Panc1 (cell line): ENCODE data around the gene CNIH1. TPM values are rescaled to one million over a fixed set of nuclear protein-coding genes. Genes with fewer than 3 reads are reported as not detected.

Source experiments
- ATAC-seq: fragments of 200-7000 bp; cut with Tn5 transposase; 2 replicates; pipeline ENCODE4 v1.9.1; 2020; ENCODE audit warnings: mild to moderate bottlenecking, moderate library complexity
- BruUV-seq: library from RNA; stranded (reverse); fragments of 400-500 nt; replicated peaks from 2 replicates; lab custom pipeline; 2021; lab: Mats Ljungman, UMichigan
- CTCF ChIA-PET: fragments of 300-600 bp; sonication (Branson Sonifier 250); formaldehyde crosslinking; loops from one replicate; lab custom pipeline; 2022; ENCODE audit warnings: antibody characterized with exemption; lab: Charles Lee
- POLR2A ChIA-PET: fragments of 300-600 bp; sonication (Branson Sonifier 250); formaldehyde crosslinking; loops from one replicate; lab custom pipeline; 2022; ENCODE audit warnings: antibody characterized with exemption; lab: Charles Lee
- DNase-seq: peaks from one replicate; pipeline ENCODE4 v3.0.0-alpha.2; 2010; ENCODE audit warnings: low read depth, low spot score
- H3K27ac ChIP-seq: 2 replicates; pipeline ENCODE4 v1.5.1; 2011; ENCODE audit warnings: mild to moderate bottlenecking, low read length, inconsistent platforms
- H3K27me3 ChIP-seq: fragments of 200-500 bp; sonication (Bioruptor generic); 2 replicates; pipeline ENCODE4 v1.6.0; 2014; ENCODE audit warnings: low read length, inconsistent platforms; ENCODE audit not compliant: control insufficient read depth, insufficient read depth
- H3K36me3 ChIP-seq: fragments of 200-500 bp; sonication (Bioruptor generic); 2 replicates; pipeline ENCODE4 v1.5.1; 2014; ENCODE audit warnings: inconsistent platforms, mild to moderate bottlenecking, low read length, moderate library complexity; ENCODE audit not compliant: control insufficient read depth, insufficient read depth
- H3K4me1 ChIP-seq: 2 replicates; pipeline ENCODE4 v1.5.1; 2011; ENCODE audit warnings: inconsistent platforms, mild to moderate bottlenecking, low read length, moderate library complexity; ENCODE audit not compliant: control insufficient read depth, insufficient read depth
- H3K4me3 ChIP-seq, 2 experiments: 2 replicates each; pipeline ENCODE4 v1.5.1; 2011 to 2012; ENCODE audit warnings: low read depth in 2 of 2, low read length in 2 of 2, mild to moderate bottlenecking in 2 of 2, inconsistent platforms in 1 of 2, moderate library complexity in 1 of 2
- H3K9me3 ChIP-seq: fragments of 200-500 bp; sonication (Bioruptor generic); 2 replicates; pipeline ENCODE4 v1.5.1; 2014; ENCODE audit warnings: low read depth, mild to moderate bottlenecking, inconsistent platforms, low read length, moderate library complexity; ENCODE audit not compliant: control insufficient read depth, insufficient read depth
- CTCF ChIP-seq: fragments of 450-650 bp; IDR thresholded peaks from 2 replicates; pipeline ENCODE4 v1.5.1; 2017; ENCODE audit warnings: mild to moderate bottlenecking
- POLR2AphosphoS5 ChIP-seq: IDR thresholded peaks from 2 replicates; pipeline ENCODE4 v1.6.1; 2012; ENCODE audit warnings: mild to moderate bottlenecking, low read depth, low read length, moderate library complexity
- SIN3A ChIP-seq: IDR thresholded peaks from 2 replicates; pipeline ENCODE4 v1.6.1; 2012; ENCODE audit warnings: low read depth, mild to moderate bottlenecking, low read length, moderate library complexity, borderline replicate concordance; ENCODE audit not compliant: insufficient read depth
- TCF7L2 ChIP-seq: IDR thresholded peaks from 2 replicates; pipeline ENCODE4 v1.6.1; 2011; ENCODE audit warnings: mild to moderate bottlenecking, low read depth, low read length, inconsistent platforms
- in situ Hi-C: cut with HindIII; loops from 2 replicates; pipeline ENCODE4 v1.10.0; 2016; ENCODE audit warnings: low sequenced_read_pairs, low pct_unique_long_range_greater_than_20kb
- intact Hi-C: fragments of 100-400 bp; cut with micrococcal nuclease; formaldehyde crosslinking; loops from one replicate; pipeline ENCODE4 v1.10.0; 2022; ENCODE audit not compliant: unreplicated experiment
- total RNA-seq: library from RNA; stranded (reverse); gene quantifications from one replicate; pipeline ENCODE4 v1.2.1, GENCODE V29; 2021; ENCODE audit not compliant: unreplicated experiment
- TF ChIP-seq, protein P1 (sequence below), 2 experiments: IDR thresholded peaks; 2 replicates each; pipeline ENCODE4 v1.6.1; 2011 to 2012; ENCODE audit warnings: low read depth in 2 of 2, control low read depth in 1 of 2, low read length in 1 of 2, mild to moderate bottlenecking in 1 of 2, moderate library complexity in 1 of 2; ENCODE audit not compliant: insufficient read depth in 1 of 2

The CNIH1 gene
- total RNA-seq, 1 experiment from 2014 or later, result 83.7 TPM

- ChIA-PET CTCF (no interaction called here), POLR2A (no interaction called here)
- H3K4me1 ChIP-seq, result peaks cover 1% of the 10 kb centered on the region
- TF ChIP-seq CTCF, result no peak
- TF ChIP-seq POLR2AphosphoS5, result no peak
- no peak for TF ChIP-seq TCF7L2
- no peak for TF ChIP-seq SIN3A
- TF ChIP-seq, protein P1, sequence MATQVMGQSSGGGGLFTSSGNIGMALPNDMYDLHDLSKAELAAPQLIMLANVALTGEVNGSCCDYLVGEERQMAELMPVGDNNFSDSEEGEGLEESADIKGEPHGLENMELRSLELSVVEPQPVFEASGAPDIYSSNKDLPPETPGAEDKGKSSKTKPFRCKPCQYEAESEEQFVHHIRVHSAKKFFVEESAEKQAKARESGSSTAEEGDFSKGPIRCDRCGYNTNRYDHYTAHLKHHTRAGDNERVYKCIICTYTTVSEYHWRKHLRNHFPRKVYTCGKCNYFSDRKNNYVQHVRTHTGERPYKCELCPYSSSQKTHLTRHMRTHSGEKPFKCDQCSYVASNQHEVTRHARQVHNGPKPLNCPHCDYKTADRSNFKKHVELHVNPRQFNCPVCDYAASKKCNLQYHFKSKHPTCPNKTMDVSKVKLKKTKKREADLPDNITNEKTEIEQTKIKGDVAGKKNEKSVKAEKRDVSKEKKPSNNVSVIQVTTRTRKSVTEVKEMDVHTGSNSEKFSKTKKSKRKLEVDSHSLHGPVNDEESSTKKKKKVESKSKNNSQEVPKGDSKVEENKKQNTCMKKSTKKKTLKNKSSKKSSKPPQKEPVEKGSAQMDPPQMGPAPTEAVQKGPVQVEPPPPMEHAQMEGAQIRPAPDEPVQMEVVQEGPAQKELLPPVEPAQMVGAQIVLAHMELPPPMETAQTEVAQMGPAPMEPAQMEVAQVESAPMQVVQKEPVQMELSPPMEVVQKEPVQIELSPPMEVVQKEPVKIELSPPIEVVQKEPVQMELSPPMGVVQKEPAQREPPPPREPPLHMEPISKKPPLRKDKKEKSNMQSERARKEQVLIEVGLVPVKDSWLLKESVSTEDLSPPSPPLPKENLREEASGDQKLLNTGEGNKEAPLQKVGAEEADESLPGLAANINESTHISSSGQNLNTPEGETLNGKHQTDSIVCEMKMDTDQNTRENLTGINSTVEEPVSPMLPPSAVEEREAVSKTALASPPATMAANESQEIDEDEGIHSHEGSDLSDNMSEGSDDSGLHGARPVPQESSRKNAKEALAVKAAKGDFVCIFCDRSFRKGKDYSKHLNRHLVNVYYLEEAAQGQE (IDR thresholded peaks at IDR 0.05; ENCODE audit: insufficient read depth in 1 of 2, low read depth in 2 of 2, low read length in 1 of 2), result no peak
- in situ Hi-C loops, result no loop called here
- no peak for ATAC-seq
- no peak overlapping the region for H3K4me3 ChIP-seq
- H3K36me3 ChIP-seq, result peaks cover 17% of the 10 kb centered on the region
- BruUV-seq, result no TSS peak
- no peaks in the 10 kb centered on the region for H3K27me3 ChIP-seq
- no peaks in the 10 kb centered on the region for H3K9me3 ChIP-seq
- no peak for DNase-seq
- H3K27ac ChIP-seq, result no peak overlapping the region
- intact Hi-C loops, result no loop called here
Measured at GRCh38 chr14:54481695-54482094, 40.5 kb upstream of the CNIH1 start.

GRCh38 chr14:54480830-54481562 is 39.8 kb upstream of the CNIH1 start:
- Histone ChIP-seq H3K27me3 (no peaks in the 10 kb centered on the region), H3K4me1 (no peaks in the 10 kb centered on the region), H3K36me3 (peaks cover 17% of the 10 kb centered on the region), H3K9me3 (no peaks in the 10 kb centered on the region), H3K4me3 (no peak overlapping the region), H3K27ac (no peak overlapping the region)
- CTCF ChIA-PET, result no interaction called here
- POLR2A ChIA-PET, result no interaction called here
- in situ Hi-C loops, result no loop called here
- BruUV-seq, result no TSS peak
- intact Hi-C loops, result no loop called here
- DNase-seq, result no peak
- TF ChIP-seq SIN3A (no peak), CTCF (no peak)
- TF ChIP-seq, protein P1 (IDR thresholded peaks at IDR 0.05; ENCODE audit: insufficient read depth in 1 of 2, low read depth in 2 of 2, low read length in 1 of 2), result no peak
- no peak for ATAC-seq
